GM12891 (cell line): ENCODE measurements around the gene AIFM2.

ENCODE experiments used
- PAX5 ChIP-seq: IDR thresholded peaks from 2 replicates; pipeline ENCODE4 v1.6.1; 2011; ENCODE audit warnings: low read length, moderate library complexity, mild to moderate bottlenecking; ENCODE audit not compliant: insufficient read depth, severe bottlenecking
- POLR2A ChIP-seq: IDR thresholded peaks from 2 replicates; pipeline ENCODE4 v1.6.1; 2011; ENCODE audit warnings: low read depth, low read length, control low read depth
- POLR2AphosphoS5 ChIP-seq: IDR thresholded peaks from 2 replicates; pipeline ENCODE4 v1.6.1; 2011; ENCODE audit warnings: low read depth, low read length, control low read depth
- POU2F2 ChIP-seq: IDR thresholded peaks from 2 replicates; pipeline ENCODE4 v1.6.1; 2011; ENCODE audit warnings: low read depth, mild to moderate bottlenecking, control low read depth, low read length, moderate library complexity
- SPI1 ChIP-seq: IDR thresholded peaks from 2 replicates; pipeline ENCODE4 v1.6.1; 2011; ENCODE audit warnings: low read depth, low read length, control low read depth
- TAF1 ChIP-seq: IDR thresholded peaks from 2 replicates; pipeline ENCODE4 v1.6.1; 2011; ENCODE audit warnings: low read depth, low read length, control low read depth

- TF ChIP-seq POLR2A (no peak), POLR2AphosphoS5 (no peak), TAF1 (no peak), PAX5 (no peak), SPI1 (no peak), POU2F2 (no peak)
Observed at GRCh38 chr10:70112071-70112470, 20.6 kb downstream of the AIFM2 start.
